ENCODE measurements around the gene LYST. TPM values are rescaled to one million over a fixed set of nuclear protein-coding genes. Genes with fewer than 3 reads are reported as not detected.
"Not testable (repeated sequence)": the region's sequence is repeated elsewhere in the genome, so short reads cannot be mapped to it uniquely, and the experiment has no call there.

LYST gene
- total and polyA plus RNA-seq, 10 donors, result 9.0 to 169 (median 98.1) TPM

DNA sequence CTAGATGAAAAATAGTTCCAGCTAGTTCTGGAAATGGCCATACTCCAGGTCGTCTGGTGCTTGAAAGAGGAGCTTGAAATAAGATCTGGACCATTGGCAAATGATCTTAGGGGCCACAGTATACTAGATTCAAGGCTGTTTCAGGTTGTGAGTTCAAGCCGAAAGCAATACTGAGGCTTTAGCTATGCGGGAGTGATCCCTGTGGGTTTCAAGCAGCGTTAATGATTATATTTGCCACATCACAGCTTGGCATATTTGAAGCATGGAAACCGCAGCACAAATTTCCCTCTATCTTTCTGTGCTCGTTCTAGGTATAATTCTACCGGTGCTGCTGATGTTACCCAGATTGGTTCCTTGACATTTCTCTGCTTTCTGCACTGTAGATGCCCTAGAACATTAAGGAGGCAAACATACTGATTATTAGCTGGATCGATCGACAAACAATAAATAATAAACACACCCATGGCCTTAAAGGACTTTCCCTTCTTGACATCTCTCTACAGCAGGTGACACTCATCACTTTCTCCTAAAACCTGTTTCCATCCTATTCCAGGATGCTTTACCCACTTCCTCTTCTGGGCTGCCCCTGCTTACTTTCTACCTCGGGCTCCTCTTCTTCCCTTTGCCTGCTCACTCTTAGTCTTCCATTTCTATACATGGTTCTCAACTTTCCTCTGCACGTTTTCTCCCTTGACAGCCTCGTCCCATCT, 40.6 kb upstream of the LYST start:
- H3K27me3 ChIP-seq (replicated peaks in 1 of 7), result no peaks in the 10 kb centered on the region
- intact Hi-C loops (cut with DNase I; ENCODE audit: low total_unique reads), result no loop called here
- 80 to 82% (median 82%) methylated on average over 12 of the region's 12 CpGs for WGBS, 5 donors
- H3K4me3 ChIP-seq, result no peak overlapping the region
- H3K27ac ChIP-seq, result no peak overlapping the region
- no peaks in the 10 kb centered on the region for H3K4me1 ChIP-seq
- no peaks in the 10 kb centered on the region for H3K36me3 ChIP-seq
- TF ChIP-seq POLR2AphosphoS5 (IDR thresholded peaks at IDR 0.05) (no peak), CTCF (IDR thresholded peaks at IDR 0.05 in 8 of 11, conservative IDR thresholded peaks at IDR 0.05 in 3 of 11) (no peak), POLR2A (IDR thresholded peaks at IDR 0.05) (no peak)
- no peak for DNase-seq
- H3K9me3 ChIP-seq, result no peaks in the 10 kb centered on the region

GRCh38 chr1:235906436-235906835, 39.7 kb upstream of the LYST start:
- no peaks in the 10 kb centered on the region for H3K9me3 ChIP-seq
- no peak overlapping the region for H3K27ac ChIP-seq
- H3K36me3 ChIP-seq, result no peaks in the 10 kb centered on the region
- DNase-seq, result no peak
- H3K4me1 ChIP-seq, result peaks cover 0 to 4% (median 0%) of the 10 kb centered on the region in 6 donors
- no peak overlapping the region for H3K4me3 ChIP-seq
- intact Hi-C loops (cut with DNase I; ENCODE audit: low total_unique reads), result no loop called here
- WGBS, 5 donors, result 90 to 96% (median 93%) methylated on average over 5 of the region's 5 CpGs
- no peaks in the 10 kb centered on the region for H3K27me3 ChIP-seq (replicated peaks in 1 of 7)
- TF ChIP-seq CTCF (IDR thresholded peaks at IDR 0.05 in 8 of 11, conservative IDR thresholded peaks at IDR 0.05 in 3 of 11) (no peak), POLR2A (IDR thresholded peaks at IDR 0.05) (no peak), POLR2AphosphoS5 (IDR thresholded peaks at IDR 0.05) (no peak)

DNA sequence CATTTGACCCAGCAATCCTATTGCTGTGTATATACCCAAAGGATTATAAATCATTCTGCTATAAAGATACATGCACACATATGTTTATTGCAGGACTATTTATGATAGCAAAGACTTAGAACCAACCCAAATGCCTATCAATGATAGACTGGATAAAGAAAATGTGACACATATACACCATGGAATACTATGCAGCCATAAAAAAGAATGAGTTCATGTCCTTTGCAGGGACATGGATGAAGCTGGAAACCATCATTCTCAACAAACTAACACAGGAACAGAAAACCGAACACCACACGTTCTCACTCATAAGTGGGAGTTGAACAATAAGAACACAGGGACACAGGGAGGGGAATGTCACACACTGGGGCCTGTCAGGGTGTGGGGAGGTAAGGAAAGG, 37.1 kb upstream of the LYST start:
- H3K27me3 ChIP-seq (replicated peaks in 1 of 7); H3K4me3 ChIP-seq; DNase-seq; H3K36me3 ChIP-seq; intact Hi-C loops (cut with DNase I; ENCODE audit: low total_unique reads); H3K9me3 ChIP-seq; H3K27ac ChIP-seq: not testable (repeated sequence)
- peaks cover 0 to 28% (median 12%) of the 10 kb centered on the region in 6 donors for H3K4me1 ChIP-seq
- 65 to 98% (median 92%) methylated on average over 2 of the region's 2 CpGs for WGBS, 5 donors

GRCh38 chr1:235902677-235903542, 36.2 kb upstream of the LYST start:
- TF ChIP-seq POLR2A (IDR thresholded peaks at IDR 0.05) (no peak), CTCF (IDR thresholded peaks at IDR 0.05 in 8 of 11, conservative IDR thresholded peaks at IDR 0.05 in 3 of 11) (no peak), POLR2AphosphoS5 (IDR thresholded peaks at IDR 0.05) (no peak)
- Histone ChIP-seq H3K36me3 (no peaks in the 10 kb centered on the region), H3K4me3 (no peak overlapping the region), H3K27me3 (replicated peaks in 1 of 7) (no peaks in the 10 kb centered on the region), H3K4me1 (peaks cover 0 to 35% (median 15%) of the 10 kb centered on the region in 6 donors), H3K9me3 (no peaks in the 10 kb centered on the region), H3K27ac (no peak overlapping the region)
- intact Hi-C loops (cut with DNase I; ENCODE audit: low total_unique reads), result no loop called here
- no peak for DNase-seq
- 68 to 83% (median 74%) methylated on average over 7 of the region's 7 CpGs for WGBS, 5 donors

All from spleen (tissue), 11 donors.